Activated CD4-positive, alpha-beta T cell treated with anti-CD3 and anti-CD28 coated beads, Interleukin-2, amount 10 ng/mL, durations not matched to agents 7 days and 5 days (primary cell): ENCODE measurements around the gene GRIN3B. TPM values are rescaled to one million over a fixed set of nuclear protein-coding genes. Genes with fewer than 3 reads are reported as not detected.

Experiments
- total RNA-seq, 2 experiments: library from RNA; stranded (reverse); gene quantifications; one replicate each; pipeline ENCODE4 v1.2.3, GENCODE V29; 2021

The GRIN3B gene
- total RNA-seq, 2 experiments from 2014 or later: not detected

Other genes starting within 250 kb of the GRIN3B start
- gene MISP, start 249.3 kb upstream of the GRIN3B start, total RNA-seq: not detected
- gene PTBP1, start 203.0 kb upstream of the GRIN3B start, total RNA-seq: 100 to 1,000 TPM; 487 to 536 TPM
- gene PLPPR3, start 178.5 kb upstream of the GRIN3B start, total RNA-seq: not detected
- gene AZU1, start 172.6 kb upstream of the GRIN3B start, total RNA-seq: not detected
- gene PRTN3, start 159.4 kb upstream of the GRIN3B start, total RNA-seq: not detected
- not detected for gene ELANE, start 148.1 kb upstream of the GRIN3B start, total RNA-seq
- gene CFD, start 140.8 kb upstream of the GRIN3B start, total RNA-seq: 1 to 10 TPM; 1.5 to 1.6 TPM
- 10 to 100 TPM; 72.5 to 88.1 TPM for gene MED16, start 107.2 kb upstream of the GRIN3B start, total RNA-seq
- gene RNU6-9, start 106.9 kb upstream of the GRIN3B start, total RNA-seq: not detected
- 100 to 1,000 TPM; 120 to 121 TPM for gene R3HDM4, start 87.2 kb upstream of the GRIN3B start, total RNA-seq
- 1 to 10 TPM in 1 of 2 experiments, under 1 TPM in 1; 0.72 to 1.1 TPM for gene KISS1R, start 83.1 kb upstream of the GRIN3B start, total RNA-seq
- gene ARID3A, start 74.4 kb upstream of the GRIN3B start, total RNA-seq: 10 to 100 TPM; 25.8 to 28.4 TPM
- gene WDR18, start 16.1 kb upstream of the GRIN3B start, total RNA-seq: 10 to 100 TPM; 39.2 to 49.2 TPM
- 100 to 1,000 TPM; 183 to 195 TPM for gene TMEM259, start 20.7 kb downstream of the GRIN3B start, total RNA-seq
- gene RNU6-2, start 21.1 kb downstream of the GRIN3B start, total RNA-seq: not detected
- 100 to 1,000 TPM; 558 to 580 TPM for gene CNN2, start 26.2 kb downstream of the GRIN3B start, total RNA-seq
- 10 to 100 TPM; 75.9 to 87.5 TPM for gene ABCA7, start 39.7 kb downstream of the GRIN3B start, total RNA-seq
- 100 to 1,000 TPM; 487 to 570 TPM for gene ARHGAP45, start 66.7 kb downstream of the GRIN3B start, total RNA-seq
- gene POLR2E, start 95.0 kb downstream of the GRIN3B start, total RNA-seq: 100 to 1,000 TPM; 120 to 133 TPM
- gene GPX4, start 103.6 kb downstream of the GRIN3B start, total RNA-seq: 100 to 1,000 TPM; 106 to 114 TPM
- gene SBNO2, start 173.8 kb downstream of the GRIN3B start, total RNA-seq: 10 to 100 TPM; 84.7 to 91.7 TPM
- 10 to 100 TPM; 71.7 to 82.0 TPM for gene STK11, start 205.4 kb downstream of the GRIN3B start, total RNA-seq
- not detected for gene CBARP, start 237.6 kb downstream of the GRIN3B start, total RNA-seq
- 100 to 1,000 TPM; 151 to 166 TPM for gene ATP5F1D, start 241.3 kb downstream of the GRIN3B start, total RNA-seq
- gene MIDN, start 248.2 kb downstream of the GRIN3B start, total RNA-seq: 10 to 100 TPM; 58.0 to 65.7 TPM